Mesothelial cell of epicardium (in vitro differentiated cells): ENCODE results near the gene DRG1. TPM values are rescaled to one million over a fixed set of nuclear protein-coding genes. Genes with fewer than 3 reads are reported as not detected.

Experiments
- DNase-seq, 2 experiments: peaks; one replicate each; pipeline ENCODE4 v3.0.0; 2021; ENCODE audit warnings: low spot score in 2 of 2; ENCODE audit not compliant: unreplicated experiment in 2 of 2
- H3K27ac Mint-ChIP-seq: 2 replicates; pipeline ENCODE4 v1.8.0; 2021; ENCODE audit warnings: mixed read lengths
- H3K27me3 Mint-ChIP-seq: 2 replicates; pipeline ENCODE4 v1.8.0; 2021; ENCODE audit warnings: low read depth, mixed read lengths
- H3K36me3 Mint-ChIP-seq: 2 replicates; pipeline ENCODE4 v1.8.0; 2021; ENCODE audit warnings: mixed read lengths
- H3K4me1 Mint-ChIP-seq: 2 replicates; pipeline ENCODE4 v1.8.0; 2021; ENCODE audit warnings: mixed read lengths
- H3K4me3 Mint-ChIP-seq: 2 replicates; pipeline ENCODE4 v1.8.0; 2021; ENCODE audit warnings: mild to moderate bottlenecking, moderate library complexity, mixed read lengths
- H3K9me3 Mint-ChIP-seq: 2 replicates; pipeline ENCODE4 v1.8.0; 2021; ENCODE audit warnings: mixed read lengths
- total RNA-seq: library from RNA; stranded (reverse); gene quantifications from 3 replicates; pipeline ENCODE4 v1.2.1, GENCODE V29; 2021
- TF ChIP-seq, protein P1 (sequence below): fragments of 200-600 bp; sonication (generic); IDR thresholded peaks from one replicate; pipeline ENCODE4 v1.5.0; 2021; ENCODE audit warnings: antibody characterized with exemption; ENCODE audit not compliant: unreplicated experiment

DRG1 gene
- 57.8 to 62.9 TPM (median 59.1 TPM) in 3 replicates for total RNA-seq

DNA sequence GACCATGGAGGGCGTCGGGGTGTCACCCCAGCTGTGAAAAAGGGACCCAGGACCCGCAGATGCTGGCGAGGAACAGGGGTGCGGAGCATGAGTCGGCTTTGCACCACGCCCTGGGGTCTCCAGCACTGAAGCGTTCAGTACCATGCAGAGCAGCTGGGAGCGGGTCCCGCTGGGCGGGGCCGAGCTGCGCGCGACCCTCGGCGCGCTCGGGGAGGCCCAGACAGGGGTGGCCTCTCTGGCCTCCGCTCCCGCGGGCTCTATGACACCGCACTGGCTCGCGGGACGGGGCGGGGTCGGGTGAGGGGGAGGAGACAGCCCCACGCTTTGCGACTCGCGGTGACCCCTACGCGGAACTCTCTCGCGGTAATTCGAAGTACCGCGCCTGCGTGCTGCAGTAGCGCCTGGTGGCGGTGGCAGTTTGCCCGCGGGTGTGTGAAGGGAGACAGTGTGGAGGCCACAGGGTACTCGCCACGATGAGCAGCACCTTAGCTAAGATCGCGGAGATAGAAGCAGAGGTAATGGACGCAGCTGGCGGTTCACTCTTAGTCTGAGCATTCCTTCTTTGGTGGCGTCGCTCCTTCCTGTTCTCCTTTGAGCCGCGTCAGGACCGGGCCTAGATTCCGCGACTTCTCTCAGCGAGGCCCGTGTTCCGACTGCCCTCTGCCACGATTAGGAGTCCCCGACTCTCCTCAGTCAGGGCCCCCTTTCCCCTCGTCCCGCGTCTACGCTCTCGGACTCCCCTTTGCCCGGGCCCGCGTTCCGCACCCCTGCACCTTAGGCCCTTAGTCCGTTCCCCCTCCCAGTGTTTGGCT is at the start of gene DRG1:
DRG1 (plus strand) TSS at position 394 of the 812 bp plus-strand sequence; CDS start at position 474, 80 bp downstream.
- Mint-ChIP-seq H3K27ac (peak within 1 kb of the TSS; percentile 93), H3K27me3 (no peaks in the 10 kb centered on the region), H3K9me3 (no peaks in the 10 kb centered on the region), H3K4me3 (peak within 1 kb of the TSS; percentile 91), H3K4me1 (peaks cover 17% of the 10 kb centered on the region), H3K36me3 (peaks cover 13% of the 10 kb centered on the region)
- peak; percentile 93 to 97 for DNase-seq
- TF ChIP-seq, protein P1, sequence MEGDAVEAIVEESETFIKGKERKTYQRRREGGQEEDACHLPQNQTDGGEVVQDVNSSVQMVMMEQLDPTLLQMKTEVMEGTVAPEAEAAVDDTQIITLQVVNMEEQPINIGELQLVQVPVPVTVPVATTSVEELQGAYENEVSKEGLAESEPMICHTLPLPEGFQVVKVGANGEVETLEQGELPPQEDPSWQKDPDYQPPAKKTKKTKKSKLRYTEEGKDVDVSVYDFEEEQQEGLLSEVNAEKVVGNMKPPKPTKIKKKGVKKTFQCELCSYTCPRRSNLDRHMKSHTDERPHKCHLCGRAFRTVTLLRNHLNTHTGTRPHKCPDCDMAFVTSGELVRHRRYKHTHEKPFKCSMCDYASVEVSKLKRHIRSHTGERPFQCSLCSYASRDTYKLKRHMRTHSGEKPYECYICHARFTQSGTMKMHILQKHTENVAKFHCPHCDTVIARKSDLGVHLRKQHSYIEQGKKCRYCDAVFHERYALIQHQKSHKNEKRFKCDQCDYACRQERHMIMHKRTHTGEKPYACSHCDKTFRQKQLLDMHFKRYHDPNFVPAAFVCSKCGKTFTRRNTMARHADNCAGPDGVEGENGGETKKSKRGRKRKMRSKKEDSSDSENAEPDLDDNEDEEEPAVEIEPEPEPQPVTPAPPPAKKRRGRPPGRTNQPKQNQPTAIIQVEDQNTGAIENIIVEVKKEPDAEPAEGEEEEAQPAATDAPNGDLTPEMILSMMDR, result no peak

GRCh38 chr22:31349960-31350359 is 49.4 kb upstream of the DRG1 start:
- H3K27me3 Mint-ChIP-seq, result no peaks in the 10 kb centered on the region
- no peak for DNase-seq
- no peaks in the 10 kb centered on the region for H3K9me3 Mint-ChIP-seq
- H3K36me3 Mint-ChIP-seq, result no peaks in the 10 kb centered on the region
- peaks cover 12% of the 10 kb centered on the region for H3K4me1 Mint-ChIP-seq
- TF ChIP-seq, protein P1, result no peak
- H3K4me3 Mint-ChIP-seq, result no peak overlapping the region
- no peak overlapping the region for H3K27ac Mint-ChIP-seq

- TF ChIP-seq, protein P1, result no peak
- Mint-ChIP-seq H3K4me3 (no peak overlapping the region), H3K36me3 (no peaks in the 10 kb centered on the region), H3K9me3 (no peaks in the 10 kb centered on the region), H3K4me1 (peaks cover 11% of the 10 kb centered on the region), H3K27ac (no peak overlapping the region), H3K27me3 (no peaks in the 10 kb centered on the region)
- DNase-seq, result no peak
These were observed 49.0 kb upstream of the DRG1 start for GRCh38 chr22:31350410-31350863.

DNA sequence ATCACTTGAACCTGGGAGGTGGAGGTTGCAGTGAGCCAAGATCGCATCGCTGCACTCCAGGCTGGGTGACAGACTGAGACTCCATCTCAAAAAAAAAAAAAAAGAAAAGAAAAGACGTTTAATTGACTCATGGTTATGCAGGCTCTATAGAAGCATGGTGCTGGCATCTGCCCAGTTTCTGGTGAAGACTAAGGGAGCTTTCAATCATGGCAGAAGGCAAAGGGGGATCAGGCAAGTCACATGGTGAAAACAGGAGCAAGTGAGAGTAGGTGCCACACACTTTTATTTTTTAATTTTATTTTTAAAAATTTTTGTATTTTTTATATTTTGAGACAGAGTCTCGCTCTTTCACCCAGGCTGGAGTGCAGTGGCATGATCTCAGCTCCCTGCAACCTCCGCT is 44.9 kb upstream of the DRG1 start:
- no peak overlapping the region for H3K27ac Mint-ChIP-seq
- TF ChIP-seq, protein P1, result no peak
- peaks cover 4% of the 10 kb centered on the region for H3K4me1 Mint-ChIP-seq
- H3K9me3 Mint-ChIP-seq, result no peaks in the 10 kb centered on the region
- no peaks in the 10 kb centered on the region for H3K27me3 Mint-ChIP-seq
- no peak overlapping the region for H3K4me3 Mint-ChIP-seq
- no peaks in the 10 kb centered on the region for H3K36me3 Mint-ChIP-seq
- no peak for DNase-seq

DNA sequence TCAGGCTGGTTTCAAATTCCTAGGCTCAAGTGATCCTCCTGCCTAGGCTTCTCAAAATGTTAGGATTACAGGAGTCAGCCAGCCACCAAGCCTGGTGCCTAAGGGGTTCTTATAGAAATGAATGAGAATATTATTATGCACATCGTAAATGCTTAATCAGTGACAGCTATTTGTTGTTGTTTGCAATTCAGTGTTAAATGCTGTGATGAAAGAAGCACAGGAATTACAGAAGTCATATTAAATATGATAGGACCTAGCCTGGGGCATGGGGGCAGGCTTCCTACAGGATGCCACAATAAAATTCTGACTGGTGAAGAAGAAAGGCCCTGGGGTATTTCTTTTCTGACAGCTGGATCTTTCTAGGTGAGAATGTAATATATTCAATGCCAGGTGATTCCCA is 39.4 kb upstream of the DRG1 start:
- TF ChIP-seq, protein P1, result no peak
- Mint-ChIP-seq H3K36me3 (no peaks in the 10 kb centered on the region), H3K9me3 (no peaks in the 10 kb centered on the region), H3K4me3 (no peak overlapping the region), H3K27ac (no peak overlapping the region), H3K27me3 (no peaks in the 10 kb centered on the region), H3K4me1 (no peaks in the 10 kb centered on the region)
- DNase-seq, result no peak
